Measurements from ENCODE around the gene FADS2.

The FADS2 gene

DNA sequence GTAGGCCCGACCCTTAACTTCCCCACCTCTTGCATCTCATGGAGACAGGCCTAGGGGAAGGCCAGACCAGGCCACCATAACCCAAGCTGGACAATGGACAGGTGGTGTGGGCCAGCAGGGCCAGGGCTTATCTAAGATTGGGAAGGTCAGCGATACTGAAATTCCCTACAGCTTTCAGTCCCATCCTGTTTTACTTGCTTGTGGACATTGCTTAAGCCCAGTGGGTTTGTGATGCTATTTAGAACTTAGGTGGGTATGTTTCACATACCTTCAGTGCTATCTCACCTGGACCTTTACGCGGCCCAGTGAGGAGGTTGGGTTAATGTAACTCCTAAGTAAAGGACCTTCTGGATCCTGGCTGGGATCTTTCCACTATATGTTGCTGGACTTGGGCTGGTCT lies 1.7 kb downstream of the FADS2 start:
- no peaks in the 10 kb centered on the region for H3K36me3 Mint-ChIP-seq (ENCODE audit: low read depth)
- H3K4me3 Mint-ChIP-seq = peak overlapping the region; percentile 85
- no peaks in the 10 kb centered on the region for H3K9me3 Mint-ChIP-seq
- H3K27me3 Mint-ChIP-seq = peaks cover 39% of the 10 kb centered on the region
- no peak overlapping the region for H3K27ac Mint-ChIP-seq
- peaks cover 41% of the 10 kb centered on the region for H3K4me1 Mint-ChIP-seq (ENCODE audit: low read depth)

DNA sequence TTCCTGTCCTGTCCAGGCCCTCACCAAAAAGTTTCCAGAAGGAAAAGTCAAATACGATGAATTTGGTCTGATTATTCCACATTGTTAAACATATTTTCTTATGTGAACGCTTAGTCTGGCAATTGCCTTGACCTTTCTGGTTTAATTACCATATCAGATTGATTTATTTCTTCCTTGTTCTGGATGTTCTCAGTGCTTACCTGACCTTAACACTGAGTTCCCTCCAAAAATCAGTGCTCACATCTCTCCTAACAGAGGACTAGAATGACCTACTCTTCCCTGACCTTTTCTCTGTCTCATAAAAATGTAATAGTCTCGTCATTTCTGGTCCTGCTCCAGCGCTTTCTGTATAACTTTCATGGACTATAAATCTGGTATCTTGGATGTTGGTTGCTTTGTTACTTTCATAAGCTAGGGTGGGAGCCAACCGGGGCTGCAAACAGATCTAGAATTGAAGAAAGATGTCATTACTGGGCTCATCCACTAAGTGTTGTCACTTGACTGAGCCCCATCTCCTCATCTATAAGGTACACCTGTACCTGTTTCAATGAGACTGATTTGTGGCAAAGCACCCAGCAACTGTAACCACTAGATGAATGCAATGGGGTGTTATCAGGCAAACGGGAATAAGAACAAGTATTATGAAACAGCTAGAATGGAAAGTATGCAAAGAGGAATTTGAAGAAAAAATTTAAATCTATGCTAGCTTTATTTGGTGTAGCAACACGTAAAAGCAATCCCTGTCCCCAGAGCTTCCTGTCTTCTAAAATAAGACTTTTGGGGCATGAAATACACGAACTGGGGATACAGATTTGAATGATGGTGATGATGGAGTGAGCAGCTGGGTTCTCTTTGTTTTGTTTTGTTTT lies 2.4 kb downstream of the FADS2 start:
- peaks cover 47% of the 10 kb centered on the region for H3K4me1 Mint-ChIP-seq (ENCODE audit: low read depth)
- peak overlapping the region; percentile 14 for H3K4me3 Mint-ChIP-seq
- no peaks in the 10 kb centered on the region for H3K9me3 Mint-ChIP-seq
- H3K27me3 Mint-ChIP-seq = peaks cover 39% of the 10 kb centered on the region
- no peak overlapping the region for H3K27ac Mint-ChIP-seq
- no peaks in the 10 kb centered on the region for H3K36me3 Mint-ChIP-seq (ENCODE audit: low read depth)

- Mint-ChIP-seq H3K27me3 (peaks cover 27% of the 10 kb centered on the region), H3K36me3 (ENCODE audit: low read depth) (no peaks in the 10 kb centered on the region), H3K27ac (no peak overlapping the region), H3K4me1 (ENCODE audit: low read depth) (peaks cover 48% of the 10 kb centered on the region), H3K9me3 (no peaks in the 10 kb centered on the region), H3K4me3 (no peak overlapping the region)
Observed at GRCh38 chr11:61832207-61832606, 4.1 kb downstream of the FADS2 start.

- H3K27ac Mint-ChIP-seq = no peak overlapping the region
- H3K27me3 Mint-ChIP-seq = peaks cover 26% of the 10 kb centered on the region
- H3K9me3 Mint-ChIP-seq = no peaks in the 10 kb centered on the region
- H3K4me3 Mint-ChIP-seq = no peak overlapping the region
- H3K36me3 Mint-ChIP-seq (ENCODE audit: low read depth) = no peaks in the 10 kb centered on the region
- peaks cover 46% of the 10 kb centered on the region for H3K4me1 Mint-ChIP-seq (ENCODE audit: low read depth)
Observed at GRCh38 chr11:61832754-61833153, 4.7 kb downstream of the FADS2 start.

GRCh38 chr11:61833471-61833870 lies 5.4 kb downstream of the FADS2 start:
- peak overlapping the region; percentile 37 for H3K4me3 Mint-ChIP-seq
- H3K4me1 Mint-ChIP-seq (ENCODE audit: low read depth) = peaks cover 41% of the 10 kb centered on the region
- no peaks in the 10 kb centered on the region for H3K36me3 Mint-ChIP-seq (ENCODE audit: low read depth)

DNA sequence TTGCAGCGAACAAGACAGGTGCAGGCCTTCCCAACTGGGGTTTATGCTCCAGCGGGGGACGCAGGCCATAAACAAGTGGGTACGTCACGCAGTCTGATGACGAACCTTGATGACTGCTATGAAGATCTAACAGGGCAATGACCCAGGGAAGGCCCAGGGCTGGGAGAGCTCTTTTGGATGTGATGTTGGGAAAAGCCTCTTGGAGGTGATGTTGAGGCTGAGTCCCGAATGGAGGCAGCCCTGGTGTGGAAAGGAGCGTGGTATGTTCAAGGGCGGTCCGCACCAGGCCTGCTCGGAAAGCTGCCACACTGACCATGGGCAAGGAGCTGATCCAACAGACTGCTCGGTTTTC lies 5.8 kb downstream of the FADS2 start:
- no peak overlapping the region for H3K4me3 Mint-ChIP-seq
- H3K4me1 Mint-ChIP-seq (ENCODE audit: low read depth) = peaks cover 38% of the 10 kb centered on the region
- no peaks in the 10 kb centered on the region for H3K36me3 Mint-ChIP-seq (ENCODE audit: low read depth)
- H3K27me3 Mint-ChIP-seq = peaks cover 26% of the 10 kb centered on the region
- H3K27ac Mint-ChIP-seq = peak overlapping the region; percentile 56
- no peaks in the 10 kb centered on the region for H3K9me3 Mint-ChIP-seq

More at GRCh38 chr11:61833471-61833870, 5.4 kb downstream of the FADS2 start:
- H3K9me3 Mint-ChIP-seq = no peaks in the 10 kb centered on the region
- H3K27me3 Mint-ChIP-seq = peaks cover 26% of the 10 kb centered on the region
- H3K27ac Mint-ChIP-seq = peak overlapping the region; percentile 74

- H3K4me1 Mint-ChIP-seq (ENCODE audit: low read depth) = peaks cover 35% of the 10 kb centered on the region
- H3K9me3 Mint-ChIP-seq = no peaks in the 10 kb centered on the region
- peak overlapping the region; percentile 56 for H3K27ac Mint-ChIP-seq
- peaks cover under 1% of the 10 kb centered on the region for H3K36me3 Mint-ChIP-seq (ENCODE audit: low read depth)
- no peak overlapping the region for H3K4me3 Mint-ChIP-seq
- peaks cover 22% of the 10 kb centered on the region for H3K27me3 Mint-ChIP-seq
Observed at GRCh38 chr11:61834278-61835048, 6.4 kb downstream of the FADS2 start.

DNA sequence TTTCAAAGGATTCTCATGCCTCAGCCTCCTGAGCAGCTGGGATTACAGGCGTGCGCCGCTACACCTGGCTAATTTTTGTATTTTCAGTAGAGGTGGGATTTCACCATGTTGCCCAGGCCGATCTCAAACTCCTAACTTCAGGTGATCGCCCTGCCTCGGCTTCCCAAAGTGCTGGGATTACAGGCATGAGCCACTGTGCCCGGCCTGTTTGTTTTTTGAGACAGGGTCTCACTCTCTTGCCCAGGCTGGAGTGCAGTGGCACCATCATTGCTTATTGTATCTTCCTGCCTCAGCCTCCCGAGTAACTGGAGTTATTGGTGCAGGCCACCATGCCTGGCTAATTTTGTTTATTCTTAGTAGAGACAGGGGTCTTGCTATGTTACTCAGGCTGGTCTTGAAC lies 8.1 kb downstream of the FADS2 start:
- H3K9me3 Mint-ChIP-seq = no peaks in the 10 kb centered on the region
- H3K4me3 Mint-ChIP-seq = no peak overlapping the region
- H3K36me3 Mint-ChIP-seq (ENCODE audit: low read depth) = peaks cover 10% of the 10 kb centered on the region
- no peak overlapping the region for H3K27ac Mint-ChIP-seq
- peaks cover 28% of the 10 kb centered on the region for H3K4me1 Mint-ChIP-seq (ENCODE audit: low read depth)
- peaks cover 6% of the 10 kb centered on the region for H3K27me3 Mint-ChIP-seq

DNA sequence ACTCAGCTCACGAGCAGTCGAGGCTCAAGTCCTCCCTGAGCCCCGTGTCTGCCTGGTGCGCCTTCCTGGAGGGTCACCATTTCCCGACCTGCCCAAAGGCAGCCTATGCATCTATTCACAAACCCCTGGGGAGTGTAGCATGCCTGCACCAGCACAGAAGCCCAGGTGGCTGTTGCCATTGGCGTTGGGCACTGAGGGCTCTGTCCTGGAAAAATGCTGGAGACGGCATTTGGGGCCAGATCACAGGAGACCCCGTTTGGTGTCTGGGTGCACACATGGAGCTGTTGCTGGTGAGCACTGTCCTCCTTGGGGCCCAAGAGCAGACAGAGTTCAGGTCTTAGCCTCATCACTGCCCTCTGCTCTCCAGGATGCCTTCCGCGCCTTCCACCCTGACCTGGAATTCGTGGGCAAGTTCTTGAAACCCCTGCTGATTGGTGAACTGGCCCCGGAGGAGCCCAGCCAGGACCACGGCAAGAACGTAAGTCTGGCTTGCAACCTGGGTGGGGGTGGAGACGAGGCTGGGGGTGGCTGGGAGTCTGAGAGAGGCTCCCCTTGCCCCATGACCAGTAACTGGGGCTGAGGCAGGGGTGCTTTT lies 9.4 kb downstream of the FADS2 start:
- no peak overlapping the region for H3K4me3 Mint-ChIP-seq
- H3K36me3 Mint-ChIP-seq (ENCODE audit: low read depth) = peaks cover 14% of the 10 kb centered on the region
- no peaks in the 10 kb centered on the region for H3K27me3 Mint-ChIP-seq
- peaks cover 32% of the 10 kb centered on the region for H3K4me1 Mint-ChIP-seq (ENCODE audit: low read depth)
- no peak overlapping the region for H3K27ac Mint-ChIP-seq
- H3K9me3 Mint-ChIP-seq = no peaks in the 10 kb centered on the region

GRCh38 chr11:61838501-61838900 lies 10.4 kb downstream of the FADS2 start:
- Mint-ChIP-seq H3K36me3 (ENCODE audit: low read depth) (peaks cover 14% of the 10 kb centered on the region), H3K9me3 (no peaks in the 10 kb centered on the region), H3K27me3 (no peaks in the 10 kb centered on the region), H3K27ac (no peak overlapping the region), H3K4me1 (ENCODE audit: low read depth) (peaks cover 27% of the 10 kb centered on the region), H3K4me3 (no peak overlapping the region)

DNA sequence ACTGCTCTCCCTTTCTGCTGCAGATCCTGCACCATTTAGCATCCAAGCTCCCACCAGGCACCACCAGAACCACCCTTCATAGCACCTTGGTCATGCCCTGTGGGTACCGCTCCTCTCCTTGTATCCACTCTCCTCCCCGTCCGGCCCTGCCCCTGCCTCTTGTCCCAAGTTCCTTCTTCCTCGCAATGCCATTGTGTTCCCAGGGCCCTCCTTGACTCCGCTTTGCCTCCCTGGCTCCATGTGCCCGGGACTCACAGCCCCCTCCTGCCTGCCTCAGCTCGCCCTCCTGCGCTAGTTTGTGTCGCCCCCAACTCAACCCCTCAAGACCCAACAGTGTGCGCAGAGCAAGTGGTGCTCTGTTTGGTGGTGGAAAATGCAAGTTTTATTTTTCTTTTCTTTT lies 10.8 kb downstream of the FADS2 start:
- H3K27me3 Mint-ChIP-seq = no peaks in the 10 kb centered on the region
- H3K27ac Mint-ChIP-seq = no peak overlapping the region
- peaks cover 23% of the 10 kb centered on the region for H3K4me1 Mint-ChIP-seq (ENCODE audit: low read depth)
- H3K36me3 Mint-ChIP-seq (ENCODE audit: low read depth) = peaks cover 14% of the 10 kb centered on the region
- no peak overlapping the region for H3K4me3 Mint-ChIP-seq
- no peaks in the 10 kb centered on the region for H3K9me3 Mint-ChIP-seq

- H3K4me3 Mint-ChIP-seq = no peak overlapping the region
- H3K9me3 Mint-ChIP-seq = no peaks in the 10 kb centered on the region
- H3K36me3 Mint-ChIP-seq (ENCODE audit: low read depth) = peaks cover 14% of the 10 kb centered on the region
- H3K27me3 Mint-ChIP-seq = no peaks in the 10 kb centered on the region
- H3K4me1 Mint-ChIP-seq (ENCODE audit: low read depth) = peaks cover 15% of the 10 kb centered on the region
- no peak overlapping the region for H3K27ac Mint-ChIP-seq
Observed at GRCh38 chr11:61839742-61840141, 11.6 kb downstream of the FADS2 start.

DNA sequence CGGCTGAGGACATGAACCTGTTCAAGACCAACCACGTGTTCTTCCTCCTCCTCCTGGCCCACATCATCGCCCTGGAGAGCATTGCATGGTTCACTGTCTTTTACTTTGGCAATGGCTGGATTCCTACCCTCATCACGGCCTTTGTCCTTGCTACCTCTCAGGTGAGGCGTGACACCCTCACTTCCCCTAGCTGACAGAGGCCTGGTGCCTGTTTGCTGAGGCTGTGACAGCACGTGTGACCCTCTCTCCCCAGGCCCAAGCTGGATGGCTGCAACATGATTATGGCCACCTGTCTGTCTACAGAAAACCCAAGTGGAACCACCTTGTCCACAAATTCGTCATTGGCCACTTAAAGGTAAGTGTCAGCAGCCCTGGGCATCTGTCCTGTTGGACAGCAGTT lies 12.3 kb downstream of the FADS2 start:
- H3K4me3 Mint-ChIP-seq = no peak overlapping the region
- peaks cover 14% of the 10 kb centered on the region for H3K36me3 Mint-ChIP-seq (ENCODE audit: low read depth)
- no peak overlapping the region for H3K27ac Mint-ChIP-seq

DNA sequence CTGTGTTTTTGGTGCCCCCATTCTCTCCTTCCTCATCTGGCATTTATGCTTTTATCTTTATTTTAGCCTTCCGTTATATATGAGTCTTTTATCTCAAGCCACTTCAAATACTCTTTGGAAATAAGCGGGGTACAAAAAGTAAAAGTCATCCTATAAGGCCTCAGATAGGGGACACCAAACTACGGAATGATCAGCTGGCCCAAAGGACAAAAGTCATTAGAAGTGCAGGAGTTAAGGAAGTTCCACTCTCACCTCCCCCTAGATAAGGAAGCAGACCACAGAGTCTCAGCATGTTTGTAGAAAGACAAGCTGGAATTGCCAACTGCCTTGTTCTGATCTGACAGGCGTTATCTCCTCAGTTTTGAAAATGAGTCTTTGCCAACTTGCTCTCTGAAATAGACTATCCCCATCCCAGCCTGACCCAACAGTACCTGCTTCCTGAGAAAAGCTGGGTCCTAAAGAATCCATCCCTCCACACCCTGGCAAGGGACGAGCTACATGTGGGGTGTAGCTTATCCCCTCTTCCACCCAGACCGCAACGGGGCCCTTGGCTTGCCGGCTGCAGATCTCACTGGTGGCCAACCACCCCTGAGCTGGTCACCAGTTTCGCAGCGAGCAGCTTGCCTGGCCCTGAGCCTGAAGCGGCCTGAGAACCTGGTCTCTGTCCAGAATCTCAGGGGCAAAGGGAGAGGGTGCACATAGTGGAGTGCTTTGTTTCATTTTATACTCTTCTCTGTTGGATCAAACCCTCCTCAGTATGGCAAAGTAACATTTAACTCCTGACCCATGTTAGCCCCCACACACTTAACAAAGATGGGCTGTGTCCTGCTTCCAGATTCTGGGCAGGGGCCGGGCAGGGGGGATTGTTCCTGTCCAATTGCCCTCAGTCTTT lies 13.8 kb downstream of the FADS2 start:
- Mint-ChIP-seq H3K9me3 (no peaks in the 10 kb centered on the region), H3K4me1 (ENCODE audit: low read depth) (peaks cover 3% of the 10 kb centered on the region), H3K4me3 (no peak overlapping the region), H3K36me3 (ENCODE audit: low read depth) (peaks cover 14% of the 10 kb centered on the region), H3K27ac (no peak overlapping the region), H3K27me3 (no peaks in the 10 kb centered on the region)

More for the DNA sequence above, 12.3 kb downstream of the FADS2 start:
- H3K4me1 Mint-ChIP-seq (ENCODE audit: low read depth) = peaks cover 10% of the 10 kb centered on the region
- H3K9me3 Mint-ChIP-seq = no peaks in the 10 kb centered on the region
- H3K27me3 Mint-ChIP-seq = no peaks in the 10 kb centered on the region
